GM10847 (cell line): ENCODE measurements around the gene SNCAIP.

ENCODE experiments used
- POLR2A ChIP-seq: IDR thresholded peaks from 2 replicates; pipeline ENCODE4 v1.6.1; 2011; ENCODE audit not compliant: insufficient read length; ENCODE audit errors: extremely low read depth

Gene SNCAIP

DNA sequence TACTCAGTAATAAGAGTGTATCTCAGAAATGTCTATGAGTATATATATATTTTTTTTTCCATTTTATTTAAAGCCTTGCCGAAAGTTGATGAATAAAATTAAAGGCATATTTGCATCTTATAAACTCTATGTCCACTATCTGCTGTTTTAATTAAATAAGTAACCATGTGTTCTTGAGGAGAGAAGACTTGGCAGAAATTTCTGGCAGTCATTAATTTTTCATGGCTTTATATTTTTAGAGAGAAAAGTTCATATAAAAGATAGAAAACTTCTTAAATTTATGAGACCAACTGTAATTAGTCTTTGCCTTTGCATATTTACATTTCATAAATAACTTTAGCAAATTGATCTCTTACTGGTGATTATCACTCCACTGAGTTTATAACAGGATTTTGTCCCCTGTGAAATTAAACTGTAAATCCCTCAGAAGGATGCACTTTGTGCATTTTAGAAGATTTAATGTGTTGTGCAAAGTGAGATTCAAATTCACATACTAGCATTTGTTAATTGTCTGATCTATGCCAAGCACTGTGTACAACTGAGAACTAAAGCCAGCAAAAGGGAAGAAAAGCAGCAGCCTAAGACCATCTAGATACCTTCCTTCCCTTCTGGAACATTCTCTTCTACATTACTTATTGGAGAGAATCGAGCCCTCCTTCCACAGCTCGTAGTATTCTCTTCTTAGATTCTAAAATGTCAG is 108.7 kb downstream of the SNCAIP start:
- no peak for TF ChIP-seq POLR2A

DNA sequence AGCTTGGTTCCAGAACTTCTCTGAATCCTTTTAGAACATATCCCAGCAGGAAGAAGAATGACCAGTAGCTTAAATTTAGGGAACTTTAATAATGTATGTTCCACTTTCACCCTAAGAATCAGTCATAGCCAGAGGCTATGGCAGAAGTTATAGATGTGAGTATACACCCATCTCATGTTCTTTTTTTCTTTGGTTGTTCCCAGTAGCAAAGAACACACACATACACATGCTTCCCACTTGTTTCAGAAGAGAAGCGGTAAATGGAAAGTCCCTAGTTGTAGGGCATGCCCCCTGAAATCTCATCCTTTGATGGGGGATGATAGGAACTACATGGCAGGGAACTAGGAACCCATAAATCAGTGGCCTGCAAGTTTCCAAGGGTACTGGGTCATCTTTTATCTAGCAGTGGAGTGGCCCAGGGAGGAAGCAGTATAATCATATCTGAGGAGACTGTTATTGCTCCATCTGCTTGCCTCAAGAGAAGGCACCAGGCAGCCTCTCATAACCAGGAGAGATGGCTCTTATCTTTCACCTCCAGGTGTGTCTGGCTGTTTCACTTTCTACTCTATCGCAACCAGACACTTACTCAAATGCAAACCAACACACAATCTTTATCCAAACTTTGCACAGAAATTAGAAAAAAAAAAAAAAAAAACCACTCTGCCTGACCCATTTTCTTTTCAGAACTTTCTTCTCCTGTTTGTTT is 109.5 kb downstream of the SNCAIP start:
- TF ChIP-seq POLR2A: no peak

DNA sequence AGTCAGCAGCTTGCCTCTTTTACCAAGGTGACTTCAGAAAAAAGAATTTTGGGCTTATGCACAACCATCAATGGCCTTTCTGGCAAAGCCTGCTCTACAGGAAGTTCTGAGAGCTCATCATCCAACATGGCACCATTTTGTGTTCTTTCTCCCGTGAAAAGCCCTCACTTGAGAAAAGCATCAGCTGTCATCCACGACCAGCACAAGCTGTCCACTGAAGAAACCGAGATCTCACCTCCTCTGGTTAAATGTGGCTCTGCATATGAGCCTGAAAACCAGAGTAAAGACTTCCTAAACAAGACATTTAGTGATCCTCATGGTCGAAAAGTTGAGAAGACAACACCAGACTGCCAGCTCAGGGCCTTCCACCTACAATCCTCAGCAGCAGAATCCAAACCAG is 111.2 kb downstream of the SNCAIP start:
- no peak for TF ChIP-seq POLR2A

GRCh38 chr5:122424132-122424531 is 112.1 kb downstream of the SNCAIP start:
- TF ChIP-seq POLR2A: no peak

- TF ChIP-seq POLR2A: no peak
These were observed 114.3 kb downstream of the SNCAIP start for GRCh38 chr5:122426301-122426700.

- no peak for TF ChIP-seq POLR2A
These were observed 115.6 kb downstream of the SNCAIP start for GRCh38 chr5:122427621-122428020.

- no peak for TF ChIP-seq POLR2A
These were observed 117.7 kb downstream of the SNCAIP start for GRCh38 chr5:122429545-122430318.

GRCh38 chr5:122430319-122430586 is 118.2 kb downstream of the SNCAIP start:
- no peak for TF ChIP-seq POLR2A

DNA sequence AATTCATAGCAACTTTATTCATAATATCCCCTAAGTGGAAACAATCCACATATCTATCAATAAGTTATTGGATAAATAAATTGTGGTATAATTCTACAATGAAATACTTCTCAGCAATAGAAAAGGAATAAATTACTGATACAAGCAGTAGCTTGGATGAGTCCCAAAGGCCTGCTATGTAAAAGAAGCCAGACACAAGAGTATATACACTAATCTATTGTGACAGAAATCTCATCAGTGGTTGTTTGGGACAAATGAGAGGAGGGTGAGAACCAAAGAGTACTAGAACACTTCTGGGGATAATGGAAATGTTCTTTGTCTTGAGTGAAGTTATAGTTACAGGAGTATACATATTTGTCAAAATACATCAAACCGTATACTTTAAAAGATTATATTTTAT is 119.3 kb downstream of the SNCAIP start:
- no peak for TF ChIP-seq POLR2A

GRCh38 chr5:122434205-122434970 is 122.4 kb downstream of the SNCAIP start:
- TF ChIP-seq POLR2A: no peak

- TF ChIP-seq POLR2A: no peak
These were observed 123.2 kb downstream of the SNCAIP start for GRCh38 chr5:122435234-122435633.

GRCh38 chr5:122435761-122436160 is 123.7 kb downstream of the SNCAIP start:
- TF ChIP-seq POLR2A: no peak

- TF ChIP-seq POLR2A: no peak
These were observed 124.6 kb downstream of the SNCAIP start for GRCh38 chr5:122436615-122437014.

DNA sequence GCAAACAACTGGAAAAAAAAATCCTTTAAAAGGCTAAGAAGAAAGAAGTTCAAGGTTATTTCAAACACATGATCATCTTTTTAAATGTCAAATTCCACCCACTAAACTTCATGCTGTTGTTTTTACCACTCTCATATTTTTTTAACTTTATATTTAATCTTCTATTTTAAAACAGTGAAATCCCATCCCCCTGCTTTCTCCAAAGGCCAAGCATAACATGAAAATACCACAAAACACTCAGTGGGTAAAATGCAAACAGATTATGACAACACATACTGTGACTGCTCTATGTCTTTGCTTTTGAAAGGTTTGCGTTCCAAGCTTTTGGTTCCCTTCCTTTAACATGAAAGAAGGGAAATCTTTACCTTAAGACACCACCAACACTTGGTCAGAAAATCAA is 127.6 kb downstream of the SNCAIP start:
- no peak for TF ChIP-seq POLR2A

- TF ChIP-seq POLR2A: no peak
These were observed 130.9 kb downstream of the SNCAIP start for GRCh38 chr5:122442938-122443337.

DNA sequence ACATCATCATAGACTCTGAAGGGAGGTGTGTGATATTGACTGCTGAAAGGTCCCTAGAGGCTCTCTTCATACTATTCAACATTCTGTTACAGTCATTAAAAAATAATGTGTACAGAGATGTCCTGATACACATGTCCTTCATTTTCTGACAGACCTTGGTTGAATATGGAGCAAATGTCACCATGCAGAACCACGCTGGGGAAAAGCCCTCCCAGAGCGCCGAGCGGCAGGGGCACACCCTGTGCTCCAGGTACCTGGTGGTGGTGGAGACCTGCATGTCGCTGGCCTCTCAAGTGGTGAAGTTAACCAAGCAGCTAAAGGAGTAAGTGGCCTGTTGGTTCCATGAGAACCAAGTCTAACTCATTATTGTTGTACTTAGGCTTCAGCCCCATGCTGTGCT is 132.4 kb downstream of the SNCAIP start:
- no peak for TF ChIP-seq POLR2A

DNA sequence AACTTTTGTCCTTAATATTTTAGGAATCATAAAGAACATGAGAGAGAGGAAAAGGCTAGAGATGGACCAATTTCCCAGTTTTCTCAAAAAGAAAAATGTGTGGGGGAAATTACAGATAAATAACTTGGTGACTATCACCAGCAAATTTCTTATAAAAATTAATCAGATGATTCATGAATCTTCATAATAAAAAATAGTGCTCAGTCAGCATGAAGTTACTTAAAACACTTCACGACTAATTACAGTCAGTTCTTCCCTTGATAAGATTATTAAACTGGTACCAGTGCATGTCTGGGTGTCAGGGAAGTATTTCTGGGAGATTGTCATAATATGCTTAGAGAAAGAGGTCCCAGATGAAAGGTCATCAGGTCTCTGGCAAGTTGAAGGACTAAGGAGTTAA is 133.0 kb downstream of the SNCAIP start:
- TF ChIP-seq POLR2A: no peak
